HL-60/S4 treated with retinoic acid at 250 ng/mL for 4 days and 3 days (cell line): ENCODE results near the gene STBD1.
"Not testable (repeated sequence)": the region's sequence is repeated elsewhere in the genome, so short reads cannot be mapped to it uniquely, and the experiment has no call there.

Experiments
- in situ Hi-C: fragments of 300-500 bp; cut with MboI; formaldehyde crosslinking; loops from 2 replicates; pipeline ENCODE4 v1.7.0; 2022; ENCODE audit warnings: low sequenced_read_pairs

STBD1 gene

DNA sequence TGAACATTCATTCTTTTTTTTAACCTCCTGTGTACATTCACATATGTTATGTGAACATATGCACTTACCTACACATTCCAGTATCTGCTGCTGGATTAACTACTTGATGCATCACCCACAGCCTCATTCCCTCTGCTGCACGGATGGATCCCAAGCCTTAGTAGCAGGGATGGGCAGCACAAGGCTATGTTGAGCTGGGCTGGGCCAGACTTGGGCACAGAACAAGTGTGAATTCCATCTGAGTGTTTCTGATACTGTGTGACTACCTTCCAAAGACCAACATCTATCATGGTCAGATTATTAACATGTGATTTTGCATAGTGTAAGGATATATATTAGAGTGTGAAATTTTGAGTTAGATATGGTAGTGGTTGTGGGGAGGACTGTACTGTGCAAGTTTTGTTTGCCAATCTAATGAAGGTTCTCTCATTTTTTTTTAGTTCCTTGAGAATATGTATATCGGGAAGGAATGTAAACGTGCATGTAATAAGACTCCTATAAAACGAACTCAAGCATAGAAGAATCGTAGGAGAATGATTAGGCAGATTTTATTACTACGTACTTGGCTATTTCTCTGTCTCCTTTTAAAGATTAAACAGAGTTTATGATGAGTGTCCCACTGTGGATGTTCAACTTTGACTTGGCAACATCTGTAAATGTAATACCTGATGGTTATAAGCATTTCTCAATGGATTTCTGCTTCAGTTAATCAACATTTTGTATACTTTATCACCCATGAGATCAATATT, 23.4 kb upstream of the STBD1 start:
- in situ Hi-C loops = no loop called here

GRCh38 chr4:76283900-76284299, 22.6 kb upstream of the STBD1 start:
- in situ Hi-C loops = no loop called here

DNA sequence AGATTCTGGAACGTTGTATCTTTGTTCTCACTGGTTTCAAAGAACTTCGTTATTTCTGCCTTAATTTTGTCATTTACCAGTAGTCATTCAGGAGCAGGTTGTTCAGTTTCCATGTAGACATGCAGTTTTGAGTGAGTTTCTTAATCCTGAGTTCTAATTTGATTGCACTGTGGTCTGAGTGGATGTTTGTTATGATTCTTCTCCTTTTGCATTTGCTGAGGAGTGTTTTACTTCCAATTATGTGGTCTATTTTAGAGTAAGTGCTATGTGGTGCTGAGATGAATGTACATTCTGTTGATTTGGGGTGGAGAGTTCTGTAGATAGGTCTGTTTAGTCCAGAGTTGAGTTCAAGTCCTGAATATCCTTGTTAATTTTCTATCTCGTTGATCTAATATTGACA, 18.7 kb upstream of the STBD1 start:
- in situ Hi-C loops = not testable (repeated sequence)

DNA sequence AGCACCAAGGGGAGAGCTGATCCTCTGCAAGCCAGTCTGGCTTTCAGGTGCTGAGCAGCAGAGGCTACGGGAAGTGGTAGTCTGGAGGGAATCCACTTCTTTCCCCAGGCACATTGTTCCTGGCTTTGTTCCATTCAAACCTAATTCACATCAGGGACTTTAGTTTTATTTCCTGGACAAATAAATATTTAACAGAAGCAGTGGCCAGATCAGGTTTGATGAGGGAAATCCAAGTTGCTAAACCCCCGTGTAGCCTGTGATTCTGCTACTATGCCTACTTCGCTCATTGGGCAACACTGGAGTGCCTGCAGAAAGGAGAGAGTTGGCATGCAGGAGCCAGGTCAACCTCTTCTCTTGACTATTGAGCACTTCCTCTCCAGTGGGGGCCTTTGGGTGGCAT, 13.8 kb upstream of the STBD1 start:
- in situ Hi-C loops = no loop called here

DNA sequence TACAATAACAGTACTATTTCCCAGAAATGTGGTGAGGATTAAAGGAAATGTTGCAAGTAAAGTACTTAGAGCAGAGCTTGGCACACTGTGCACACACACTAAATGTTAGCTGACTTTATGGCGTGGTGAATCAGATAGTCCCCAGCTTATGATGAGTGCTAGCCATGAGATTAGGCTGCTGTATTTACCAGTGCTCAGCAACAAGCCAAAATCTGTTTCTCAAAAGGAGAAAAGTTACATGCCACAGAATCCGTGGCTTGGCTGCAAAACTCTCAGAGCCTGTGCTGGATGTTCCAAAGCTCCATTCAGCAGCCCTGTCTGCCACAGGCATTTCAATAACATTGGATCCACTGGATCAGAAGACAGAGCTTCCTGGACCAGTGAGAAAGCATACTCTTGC, 12.8 kb upstream of the STBD1 start:
- in situ Hi-C loops = no loop called here

GRCh38 chr4:76296286-76296820, 10.2 kb upstream of the STBD1 start:
- in situ Hi-C loops = no loop called here

DNA sequence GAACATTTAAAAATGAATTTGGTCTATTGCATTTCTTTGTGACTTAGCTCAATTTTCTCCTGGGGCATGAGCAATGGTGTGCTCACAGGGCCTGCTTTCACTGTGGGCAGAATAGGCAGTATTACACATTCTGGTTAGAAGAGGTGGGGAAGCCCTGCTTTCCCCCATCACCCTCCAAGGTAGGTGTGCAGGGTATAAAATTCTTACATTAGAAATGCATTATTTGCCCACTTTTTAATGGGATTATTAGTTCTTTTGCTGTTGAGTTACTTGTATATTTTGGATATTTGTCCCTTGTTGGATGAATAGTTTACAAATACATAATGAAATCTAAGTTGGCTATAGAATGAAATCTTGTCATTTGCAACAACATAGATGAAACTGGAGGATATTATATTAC, 8.3 kb upstream of the STBD1 start:
- in situ Hi-C loops = no loop called here

DNA sequence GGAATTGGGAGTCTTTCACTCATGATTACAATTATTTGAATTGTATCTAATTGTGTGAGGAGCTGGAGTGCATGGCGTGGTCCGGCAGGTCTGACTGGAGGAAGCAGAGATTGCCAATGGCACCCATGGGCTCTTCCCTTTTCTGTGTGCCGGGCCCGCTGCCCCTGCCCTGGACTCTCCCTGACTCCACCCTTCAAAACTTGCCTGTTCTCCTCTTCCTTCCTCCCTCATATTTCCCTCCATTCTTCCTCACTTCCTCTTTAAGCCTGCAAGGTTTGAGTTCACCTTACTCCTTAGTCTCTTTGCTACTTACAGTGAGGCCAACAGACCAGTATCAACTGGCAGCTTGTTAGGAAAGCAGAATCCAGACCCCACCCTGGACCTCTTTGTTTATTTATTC, 6.5 kb upstream of the STBD1 start:
- in situ Hi-C loops = no loop called here

DNA sequence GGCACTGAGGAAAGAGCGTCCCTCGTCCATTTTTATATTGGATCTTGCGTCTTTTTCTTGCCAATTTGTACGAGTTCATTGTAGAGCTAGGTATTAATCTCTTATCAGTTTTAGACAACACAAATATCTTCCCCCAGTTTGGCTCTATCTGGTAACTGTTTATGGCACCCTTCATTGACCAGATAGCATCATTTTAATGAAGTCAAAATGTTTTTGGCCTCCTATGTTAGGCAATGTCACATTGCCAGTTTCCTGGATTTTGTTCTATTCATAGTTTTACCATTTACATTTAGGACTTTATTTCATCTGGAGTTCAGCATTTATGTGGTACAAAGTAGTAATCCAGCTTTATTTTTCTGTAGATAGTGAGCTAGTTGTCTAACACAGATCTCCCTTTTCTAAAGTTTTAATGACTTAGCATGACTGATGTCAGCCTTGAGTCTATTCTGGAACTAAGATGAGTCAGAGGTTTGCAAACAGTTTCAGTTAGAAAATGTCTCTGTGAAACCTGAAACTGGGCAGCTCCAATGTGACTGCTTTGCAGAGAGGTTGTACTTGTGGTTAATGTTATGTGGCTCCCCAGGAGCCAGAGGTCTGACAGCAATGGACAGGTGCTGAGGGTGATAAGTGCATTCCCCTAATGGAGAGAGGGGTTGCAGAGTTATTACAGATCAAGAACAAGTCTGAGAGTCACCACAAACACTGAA, 5.3 kb upstream of the STBD1 start:
- in situ Hi-C loops = no loop called here

DNA sequence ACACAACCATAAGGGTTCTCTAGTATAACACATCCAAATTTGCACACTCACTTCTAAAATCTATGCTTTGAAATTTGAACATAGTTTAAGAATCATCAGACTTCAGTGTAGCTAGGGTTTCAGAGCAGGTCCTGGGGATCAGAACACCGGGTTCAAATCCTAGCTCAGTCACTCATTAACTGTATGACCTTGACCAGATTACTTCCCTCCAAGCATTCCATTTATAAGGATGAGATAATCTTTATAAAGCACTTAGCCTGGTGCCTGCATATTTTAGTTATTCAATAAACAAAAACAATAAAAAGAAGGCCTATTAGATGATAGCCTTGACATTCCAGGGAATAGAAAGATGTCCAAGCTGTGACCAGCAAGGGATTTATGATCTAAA, 4.8 kb upstream of the STBD1 start:
- in situ Hi-C loops = no loop called here

- in situ Hi-C loops = no loop called here
Measured at GRCh38 chr4:76302826-76303438, 3.6 kb upstream of the STBD1 start.

DNA sequence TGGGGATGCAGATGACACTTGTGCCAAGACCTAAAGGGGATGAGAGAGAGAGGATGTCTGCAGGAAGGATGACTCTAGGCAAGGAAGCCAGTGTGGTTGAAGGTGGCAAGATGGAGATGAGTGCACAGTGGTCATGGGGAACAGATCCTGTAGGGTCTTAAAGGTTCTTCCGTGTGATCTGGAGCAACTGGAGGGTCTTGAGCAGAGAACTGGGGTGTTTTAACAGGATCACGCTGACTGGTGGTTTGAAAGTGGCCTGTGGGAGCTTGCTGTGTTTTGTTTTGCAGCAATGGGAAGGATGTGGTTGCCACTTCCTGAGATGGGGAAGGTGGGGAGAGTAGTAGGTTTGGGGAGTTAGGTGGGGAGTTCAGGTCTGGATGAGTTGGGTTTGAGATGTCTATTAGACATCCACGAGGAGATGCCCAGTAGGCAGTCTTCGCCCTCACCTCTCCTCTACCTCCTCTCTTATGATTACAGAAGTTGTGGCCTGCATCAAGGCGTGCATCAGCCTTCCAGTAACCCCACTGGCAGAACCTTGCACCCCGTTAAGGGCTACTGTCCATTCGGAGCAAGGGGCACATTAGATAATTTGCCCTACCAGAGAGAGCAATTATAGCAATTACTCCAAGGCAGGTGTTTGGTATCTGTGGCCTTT, 1.4 kb upstream of the STBD1 start:
- in situ Hi-C loops = no loop called here

DNA sequence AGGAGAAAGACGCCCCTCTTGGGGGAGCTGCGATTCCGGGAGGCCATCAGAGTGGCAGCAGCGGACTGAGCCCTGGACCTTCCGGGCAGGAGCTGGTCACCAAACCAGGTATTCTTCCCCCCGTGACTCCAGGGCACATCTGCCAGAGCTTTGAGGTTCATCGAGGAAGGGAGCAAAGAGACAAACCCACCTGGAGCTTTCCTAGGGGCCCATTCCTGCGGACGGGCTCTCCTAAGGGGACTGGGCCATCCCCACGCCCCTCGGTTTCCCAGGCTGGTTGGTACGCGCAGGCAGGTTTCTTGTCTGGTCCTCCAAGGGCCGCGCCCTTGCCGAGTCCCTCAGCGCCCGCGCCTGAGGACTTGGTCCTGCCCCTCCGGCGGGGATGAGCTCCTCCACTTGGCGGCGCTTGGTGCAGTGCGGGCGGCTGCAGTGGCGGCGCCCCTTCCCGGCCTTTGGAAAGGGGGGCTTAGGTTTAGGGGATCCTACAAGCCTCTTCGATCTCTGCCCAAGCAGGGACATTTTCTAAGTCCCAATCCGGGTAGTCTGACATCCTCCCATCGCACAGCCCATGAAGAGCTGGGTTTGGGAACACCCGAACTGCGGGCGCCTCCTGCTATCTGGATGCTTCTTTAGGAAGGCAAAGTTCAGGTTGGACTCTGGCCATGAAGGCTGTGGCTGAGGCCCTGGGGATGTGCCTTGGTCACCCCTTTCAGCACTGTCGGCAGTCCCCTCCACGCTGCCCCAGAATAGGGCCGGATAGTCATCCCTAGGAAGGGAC, 538 bp downstream of the STBD1 start:
- in situ Hi-C loops = no loop called here

DNA sequence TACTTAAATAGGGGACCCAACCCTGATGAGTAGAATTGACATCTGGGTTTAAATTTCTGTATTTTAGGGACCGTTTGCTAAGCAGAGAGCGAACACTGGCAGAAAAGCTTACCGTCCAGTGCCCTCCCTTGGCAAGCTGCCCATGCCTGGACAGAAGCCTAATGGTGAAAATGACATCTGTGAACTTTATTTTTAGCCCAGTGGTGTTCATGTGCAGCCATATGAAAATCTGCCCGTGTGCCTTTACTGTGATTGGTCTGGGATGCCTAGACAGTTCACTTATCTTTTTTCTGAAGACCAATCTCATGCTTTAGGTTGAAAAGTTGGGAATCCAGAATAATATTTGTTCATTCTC, 1.1 kb downstream of the STBD1 start:
- in situ Hi-C loops = no loop called here

DNA sequence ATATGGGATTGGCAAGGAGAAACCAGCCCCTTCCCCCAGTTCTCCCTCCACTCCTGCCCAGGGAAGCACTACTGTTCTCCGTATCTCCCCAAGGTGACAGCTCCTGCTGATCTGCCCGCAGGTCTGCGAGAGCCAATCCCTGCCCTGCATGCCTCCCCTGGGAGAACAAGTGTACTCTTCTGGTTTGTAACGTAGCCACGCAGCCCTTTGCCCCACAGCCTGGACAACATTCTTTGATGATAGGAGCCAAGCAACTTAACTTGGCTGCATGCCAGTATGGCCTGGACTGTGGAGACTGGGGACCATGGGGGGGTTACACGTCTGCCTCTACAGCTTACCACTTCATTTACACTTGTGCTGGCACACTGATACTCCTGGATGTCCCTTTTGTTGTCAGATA, 2.0 kb downstream of the STBD1 start:
- in situ Hi-C loops = no loop called here

DNA sequence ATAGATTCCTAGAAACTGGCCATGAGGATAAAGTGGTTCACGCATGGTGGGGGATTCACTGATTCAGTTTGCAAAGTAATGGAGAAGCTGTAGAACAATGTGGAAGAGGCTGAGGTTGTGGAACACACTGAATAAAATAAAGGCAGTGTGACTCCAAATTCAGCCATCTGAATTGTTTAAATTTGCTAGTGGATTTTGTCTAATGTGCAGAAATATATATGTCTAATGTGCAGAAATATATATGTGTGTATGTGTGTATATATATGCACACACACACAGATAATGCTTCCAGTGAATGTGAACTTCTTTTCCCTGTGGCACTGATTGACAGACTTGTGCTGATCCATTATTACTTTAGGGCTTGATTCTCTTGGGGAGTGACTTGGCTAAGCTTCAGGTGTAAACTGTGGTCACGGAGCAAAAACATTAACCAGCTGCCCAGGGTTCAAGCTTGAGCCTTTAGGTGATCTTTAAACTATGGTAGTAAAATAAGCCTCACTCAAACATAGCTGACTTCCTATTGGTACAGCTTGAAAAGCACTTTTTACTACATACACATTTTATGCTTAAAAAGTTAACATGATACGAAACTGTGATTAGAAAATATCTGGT, 3.5 kb downstream of the STBD1 start:
- in situ Hi-C loops = no loop called here

DNA sequence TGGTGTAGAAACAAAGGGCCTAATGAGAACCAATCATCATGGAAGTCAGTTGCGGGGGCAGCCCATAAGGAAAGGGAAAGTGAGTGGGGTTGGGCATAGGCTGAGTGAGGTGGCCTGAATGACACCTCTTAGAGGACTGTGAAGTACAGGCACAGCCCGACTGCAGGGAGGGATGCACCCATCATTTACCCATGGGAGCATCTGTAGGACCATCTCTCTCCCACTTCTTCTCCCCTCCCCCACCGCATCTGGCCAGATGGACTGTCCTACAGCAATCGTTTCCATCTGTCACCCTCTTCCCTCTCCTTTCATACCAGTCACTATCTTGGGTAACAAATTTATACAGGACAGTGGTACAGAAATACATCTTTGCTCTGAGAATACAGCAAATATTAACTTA, 4.2 kb downstream of the STBD1 start:
- in situ Hi-C loops = no loop called here

DNA sequence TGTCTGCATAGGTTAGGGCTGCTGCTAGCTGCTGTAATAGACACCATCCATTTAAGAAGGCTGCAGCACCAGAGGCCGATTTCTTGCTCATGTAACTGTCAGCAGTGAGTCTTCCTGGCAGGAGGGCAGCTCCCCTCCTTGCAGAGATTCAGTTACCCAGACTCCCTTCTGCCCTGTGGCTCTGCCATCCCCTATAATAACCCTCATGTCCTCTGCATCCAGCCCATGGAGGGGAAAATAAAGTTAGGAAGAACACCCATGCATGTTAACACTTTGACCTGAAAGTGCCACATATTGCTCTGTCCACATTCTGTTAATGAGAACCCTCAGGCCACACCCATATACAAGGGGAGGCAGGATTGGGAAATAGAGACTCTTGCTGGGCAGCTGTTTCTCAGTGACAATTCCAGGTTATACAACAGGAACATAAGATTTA, 5.4 kb downstream of the STBD1 start:
- in situ Hi-C loops = no loop called here

DNA sequence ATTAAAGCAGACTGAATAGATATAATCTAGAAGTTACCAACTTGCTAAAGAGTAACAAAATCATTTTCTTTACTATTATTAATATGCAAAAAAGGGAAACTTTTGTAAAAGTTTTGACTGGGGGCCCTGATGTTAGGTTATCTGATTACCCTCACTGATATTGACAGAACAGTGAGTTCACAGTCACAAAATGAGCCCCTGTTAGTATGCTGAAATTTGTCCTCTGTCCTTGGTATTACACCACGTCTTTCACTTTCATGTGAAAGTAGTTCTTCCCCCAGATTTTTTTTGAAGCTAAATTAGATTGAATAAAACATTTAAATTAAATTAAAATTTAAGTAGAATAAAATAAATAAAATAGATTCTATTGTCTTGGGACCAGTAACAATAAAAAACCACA, 5.9 kb downstream of the STBD1 start:
- in situ Hi-C loops = no loop called here

GRCh38 chr4:76313547-76313946, 7.0 kb downstream of the STBD1 start:
- in situ Hi-C loops = no loop called here
